ENCODE measurements around the gene FCMR. TPM values are rescaled to one million over a fixed set of nuclear protein-coding genes. Genes with fewer than 3 reads are reported as not detected.
"Not testable (repeated sequence)": the region's sequence is repeated elsewhere in the genome, so short reads cannot be mapped to it uniquely, and the experiment has no call there.

FCMR gene
- total RNA-seq, 1 donor from 2014 or later, result 1.3 TPM

- Histone ChIP-seq H3K27ac (no peak overlapping the region), H3K9me3 (no peaks in the 10 kb centered on the region), H3K4me1 (no peaks in the 10 kb centered on the region), H3K27me3 (no peaks in the 10 kb centered on the region), H3K4me3 (no peak overlapping the region), H3K36me3 (no peaks in the 10 kb centered on the region)
- intact Hi-C loops (cut with DNase I), result no loop called here
- DNase-seq (ENCODE audit: low spot score in 2 of 2), result no peak
- TF ChIP-seq, protein P1, sequence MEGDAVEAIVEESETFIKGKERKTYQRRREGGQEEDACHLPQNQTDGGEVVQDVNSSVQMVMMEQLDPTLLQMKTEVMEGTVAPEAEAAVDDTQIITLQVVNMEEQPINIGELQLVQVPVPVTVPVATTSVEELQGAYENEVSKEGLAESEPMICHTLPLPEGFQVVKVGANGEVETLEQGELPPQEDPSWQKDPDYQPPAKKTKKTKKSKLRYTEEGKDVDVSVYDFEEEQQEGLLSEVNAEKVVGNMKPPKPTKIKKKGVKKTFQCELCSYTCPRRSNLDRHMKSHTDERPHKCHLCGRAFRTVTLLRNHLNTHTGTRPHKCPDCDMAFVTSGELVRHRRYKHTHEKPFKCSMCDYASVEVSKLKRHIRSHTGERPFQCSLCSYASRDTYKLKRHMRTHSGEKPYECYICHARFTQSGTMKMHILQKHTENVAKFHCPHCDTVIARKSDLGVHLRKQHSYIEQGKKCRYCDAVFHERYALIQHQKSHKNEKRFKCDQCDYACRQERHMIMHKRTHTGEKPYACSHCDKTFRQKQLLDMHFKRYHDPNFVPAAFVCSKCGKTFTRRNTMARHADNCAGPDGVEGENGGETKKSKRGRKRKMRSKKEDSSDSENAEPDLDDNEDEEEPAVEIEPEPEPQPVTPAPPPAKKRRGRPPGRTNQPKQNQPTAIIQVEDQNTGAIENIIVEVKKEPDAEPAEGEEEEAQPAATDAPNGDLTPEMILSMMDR (IDR thresholded peaks at IDR 0.05), result no peak
These were observed 61.6 kb downstream of the FCMR start for GRCh38 chr1:206860165-206860564.

GRCh38 chr1:206859082-206859521, 62.6 kb downstream of the FCMR start:
- H3K27ac ChIP-seq, result no peak overlapping the region
- TF ChIP-seq, protein P1 (IDR thresholded peaks at IDR 0.05), result no peak
- intact Hi-C loops (cut with DNase I), result no loop called here
- H3K4me1 ChIP-seq, result no peaks in the 10 kb centered on the region
- no peaks in the 10 kb centered on the region for H3K36me3 ChIP-seq
- no peak overlapping the region for H3K4me3 ChIP-seq
- no peaks in the 10 kb centered on the region for H3K9me3 ChIP-seq
- no peaks in the 10 kb centered on the region for H3K27me3 ChIP-seq
- no peak for DNase-seq (ENCODE audit: low spot score in 2 of 2)

- H3K36me3 ChIP-seq, result no peaks in the 10 kb centered on the region
- no peaks in the 10 kb centered on the region for H3K27me3 ChIP-seq
- intact Hi-C loops (cut with DNase I), result no loop called here
- DNase-seq (ENCODE audit: low spot score in 2 of 2), result no peak
- no peak overlapping the region for H3K4me3 ChIP-seq
- H3K4me1 ChIP-seq, result no peaks in the 10 kb centered on the region
- H3K27ac ChIP-seq, result no peak overlapping the region
- TF ChIP-seq, protein P1 (IDR thresholded peaks at IDR 0.05), result no peak
- peaks cover 0 to 6% of the 10 kb centered on the region in 2 donors for H3K9me3 ChIP-seq
These were observed 64.9 kb downstream of the FCMR start for GRCh38 chr1:206856674-206857464.

GRCh38 chr1:206855859-206856258, 65.9 kb downstream of the FCMR start:
- TF ChIP-seq, protein P1 (IDR thresholded peaks at IDR 0.05), result no peak
- intact Hi-C loops (cut with DNase I), result no loop called here
- Histone ChIP-seq H3K27ac (no peak overlapping the region), H3K36me3 (no peaks in the 10 kb centered on the region), H3K4me1 (no peaks in the 10 kb centered on the region), H3K27me3 (no peaks in the 10 kb centered on the region), H3K4me3 (no peak overlapping the region), H3K9me3 (peaks cover 0 to 6% of the 10 kb centered on the region in 2 donors)
- DNase-seq (ENCODE audit: low spot score in 2 of 2), result no peak

GRCh38 chr1:206854401-206855129, 67.2 kb downstream of the FCMR start:
- H3K4me1 ChIP-seq, result no peaks in the 10 kb centered on the region
- peaks cover 0 to 6% of the 10 kb centered on the region in 2 donors for H3K9me3 ChIP-seq
- no peak overlapping the region for H3K4me3 ChIP-seq
- DNase-seq (ENCODE audit: low spot score in 2 of 2), result no peak
- H3K27me3 ChIP-seq, result no peaks in the 10 kb centered on the region
- intact Hi-C loops (cut with DNase I), result no loop called here
- H3K27ac ChIP-seq, result no peak overlapping the region
- TF ChIP-seq, protein P1 (IDR thresholded peaks at IDR 0.05), result no peak
- H3K36me3 ChIP-seq, result no peaks in the 10 kb centered on the region

GRCh38 chr1:206853696-206854095, 68.0 kb downstream of the FCMR start:
- H3K27me3 ChIP-seq; H3K4me1 ChIP-seq; H3K36me3 ChIP-seq; H3K4me3 ChIP-seq; DNase-seq (ENCODE audit: low spot score in 2 of 2); H3K9me3 ChIP-seq; intact Hi-C loops (cut with DNase I); H3K27ac ChIP-seq: not testable (repeated sequence)
